A549 treated with Mapracorat at 1 μM for 4 hours (cell line): Measurements from ENCODE around the gene EPOP. TPM values are rescaled to one million over a fixed set of nuclear protein-coding genes. Genes with fewer than 3 reads are reported as not detected.

Experiments used
- total RNA-seq: library from RNA; stranded (reverse); fragments of 200-300 nt; extraction: Qiagen RNA extraction; gene quantifications from 5 replicates; pipeline ENCODE4 v1.2.3, GENCODE V29; 2022

The EPOP gene
- 9.9 to 13.2 TPM (median 12.2 TPM) in 5 replicates for total RNA-seq

GRCh38 chr17:38674749-38675615 lies at the start of gene EPOP:
Gene EPOP (minus strand): TSS chr17:38674957. CDS start chr17:38674495, 462 bp downstream.

GRCh38 chr17:38704606-38705522 lies 30.1 kb upstream of the EPOP start, which contains the start of gene MLLT6:
Gene MLLT6 (plus strand): TSS chr17:38705273. CDS start chr17:38705633, 360 bp downstream.

Other genes with a start within 250 kb of the EPOP start
- gene ARHGAP23, start 246.5 kb downstream of the EPOP start, total RNA-seq = 50.1 to 68.5 TPM (median 65.8 TPM) in 5 replicates
- gene SRCIN1, start 69.0 kb downstream of the EPOP start, total RNA-seq = 1.3 to 2.9 TPM (median 2.4 TPM) in 5 replicates
- 19.4 to 33.3 TPM (median 27.6 TPM) in 5 replicates for gene MLLT6, start 30.3 kb upstream of the EPOP start, total RNA-seq
- 57.0 to 95.6 TPM (median 88.4 TPM) in 5 replicates for gene CISD3, start 55.4 kb upstream of the EPOP start, total RNA-seq
- gene PCGF2, start 73.4 kb upstream of the EPOP start, total RNA-seq = 35.7 to 63.3 TPM (median 58.9 TPM) in 5 replicates
- gene PSMB3, start 77.8 kb upstream of the EPOP start, total RNA-seq = 372 to 440 TPM (median 430 TPM) in 5 replicates
- 34.6 to 42.0 TPM (median 40.7 TPM) in 5 replicates for gene PIP4K2B, start 124.6 kb upstream of the EPOP start, total RNA-seq
- gene CWC25, start 150.4 kb upstream of the EPOP start, total RNA-seq = 20.4 to 24.2 TPM (median 21.5 TPM) in 5 replicates
- gene RPL23, start 178.8 kb upstream of the EPOP start, total RNA-seq = 2,461 to 3,097 TPM (median 2,636 TPM) in 5 replicates
- gene LASP1, start 195.1 kb upstream of the EPOP start, total RNA-seq = 238 to 266 TPM (median 257 TPM) in 5 replicates